HFF-Myc (cell line): ENCODE data around the gene SIK2.

ENCODE experiments used
- DNase-seq: peaks from one replicate; pipeline ENCODE4 v3.0.0-alpha.2; 2011; ENCODE audit warnings: low read depth; ENCODE audit errors: extremely low read depth
- H3K4me3 ChIP-seq: replicated peaks from 2 replicates; pipeline ENCODE4 v1.5.1; 2011; ENCODE audit warnings: low read depth, mild to moderate bottlenecking, control low read depth, low read length
- TF ChIP-seq, protein P1 (sequence below): IDR thresholded peaks from 2 replicates; pipeline ENCODE4 v1.5.1; 2012; ENCODE audit warnings: mild to moderate bottlenecking, low read depth, low read length, control low read depth; ENCODE audit errors: missing control alignments

The SIK2 gene

DNA sequence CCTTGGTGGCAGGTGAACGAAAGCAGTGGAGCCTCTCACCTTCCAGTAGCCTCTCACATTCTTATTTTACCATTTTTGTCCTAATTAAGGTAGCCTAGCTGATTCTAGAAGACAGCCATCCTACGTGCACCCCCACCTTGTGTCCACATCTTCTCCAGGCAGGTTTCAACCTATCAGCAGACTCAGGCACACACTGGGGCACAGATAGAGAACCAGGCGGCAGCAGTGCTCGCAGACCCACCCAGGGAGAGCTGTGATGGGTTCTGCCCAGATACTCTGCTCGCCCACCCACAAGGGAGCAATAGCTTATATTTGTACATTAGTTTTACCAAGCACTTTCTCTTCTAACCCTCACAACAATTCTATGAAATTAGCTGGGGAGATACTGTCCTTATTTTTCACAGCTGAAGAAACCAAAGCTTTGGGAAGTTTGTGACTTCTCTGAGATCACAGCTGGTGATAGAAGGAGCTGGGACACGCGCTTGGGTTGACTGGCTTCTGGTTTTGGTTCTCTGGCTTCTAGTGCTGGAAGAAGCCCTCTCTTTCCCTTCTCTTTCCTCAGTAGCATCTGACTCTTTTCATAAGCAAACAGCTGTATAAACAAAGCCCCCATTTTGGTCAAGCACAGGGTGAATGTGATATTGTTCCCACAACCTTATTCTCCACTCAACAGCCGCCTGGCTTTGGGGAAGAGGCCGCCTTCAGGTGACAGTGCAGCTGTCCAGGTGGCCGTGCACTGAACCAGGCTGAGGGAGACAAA lies 127.0 kb downstream of the SIK2 start:
- TF ChIP-seq, protein P1, sequence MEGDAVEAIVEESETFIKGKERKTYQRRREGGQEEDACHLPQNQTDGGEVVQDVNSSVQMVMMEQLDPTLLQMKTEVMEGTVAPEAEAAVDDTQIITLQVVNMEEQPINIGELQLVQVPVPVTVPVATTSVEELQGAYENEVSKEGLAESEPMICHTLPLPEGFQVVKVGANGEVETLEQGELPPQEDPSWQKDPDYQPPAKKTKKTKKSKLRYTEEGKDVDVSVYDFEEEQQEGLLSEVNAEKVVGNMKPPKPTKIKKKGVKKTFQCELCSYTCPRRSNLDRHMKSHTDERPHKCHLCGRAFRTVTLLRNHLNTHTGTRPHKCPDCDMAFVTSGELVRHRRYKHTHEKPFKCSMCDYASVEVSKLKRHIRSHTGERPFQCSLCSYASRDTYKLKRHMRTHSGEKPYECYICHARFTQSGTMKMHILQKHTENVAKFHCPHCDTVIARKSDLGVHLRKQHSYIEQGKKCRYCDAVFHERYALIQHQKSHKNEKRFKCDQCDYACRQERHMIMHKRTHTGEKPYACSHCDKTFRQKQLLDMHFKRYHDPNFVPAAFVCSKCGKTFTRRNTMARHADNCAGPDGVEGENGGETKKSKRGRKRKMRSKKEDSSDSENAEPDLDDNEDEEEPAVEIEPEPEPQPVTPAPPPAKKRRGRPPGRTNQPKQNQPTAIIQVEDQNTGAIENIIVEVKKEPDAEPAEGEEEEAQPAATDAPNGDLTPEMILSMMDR: no peak
- no peak overlapping the region for H3K4me3 ChIP-seq
- no peak for DNase-seq

DNA sequence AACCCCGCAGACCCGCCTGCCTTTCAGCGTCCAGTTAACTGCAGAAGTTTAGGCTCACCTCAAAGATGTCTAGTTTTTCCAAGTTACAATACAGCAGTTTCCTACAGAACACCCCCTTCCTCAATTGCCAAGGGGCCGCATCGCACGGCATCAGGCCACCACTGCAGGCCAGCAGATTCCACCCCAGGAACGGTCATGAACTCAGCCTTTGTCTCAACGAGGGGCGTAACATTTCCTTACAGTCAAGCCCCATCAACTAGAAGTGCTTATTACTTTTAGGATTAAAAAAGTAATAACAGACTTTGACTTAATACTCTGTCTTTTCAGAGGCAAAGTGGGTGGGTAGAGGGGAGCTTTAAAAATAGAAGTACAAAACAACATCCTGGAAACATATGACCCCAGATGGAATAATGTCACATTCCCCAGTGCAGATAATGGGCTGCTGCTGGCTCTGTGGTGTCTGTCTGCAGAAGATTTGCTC lies 127.6 kb downstream of the SIK2 start:
- TF ChIP-seq, protein P1: no peak
- H3K4me3 ChIP-seq: no peak overlapping the region
- no peak for DNase-seq

DNA sequence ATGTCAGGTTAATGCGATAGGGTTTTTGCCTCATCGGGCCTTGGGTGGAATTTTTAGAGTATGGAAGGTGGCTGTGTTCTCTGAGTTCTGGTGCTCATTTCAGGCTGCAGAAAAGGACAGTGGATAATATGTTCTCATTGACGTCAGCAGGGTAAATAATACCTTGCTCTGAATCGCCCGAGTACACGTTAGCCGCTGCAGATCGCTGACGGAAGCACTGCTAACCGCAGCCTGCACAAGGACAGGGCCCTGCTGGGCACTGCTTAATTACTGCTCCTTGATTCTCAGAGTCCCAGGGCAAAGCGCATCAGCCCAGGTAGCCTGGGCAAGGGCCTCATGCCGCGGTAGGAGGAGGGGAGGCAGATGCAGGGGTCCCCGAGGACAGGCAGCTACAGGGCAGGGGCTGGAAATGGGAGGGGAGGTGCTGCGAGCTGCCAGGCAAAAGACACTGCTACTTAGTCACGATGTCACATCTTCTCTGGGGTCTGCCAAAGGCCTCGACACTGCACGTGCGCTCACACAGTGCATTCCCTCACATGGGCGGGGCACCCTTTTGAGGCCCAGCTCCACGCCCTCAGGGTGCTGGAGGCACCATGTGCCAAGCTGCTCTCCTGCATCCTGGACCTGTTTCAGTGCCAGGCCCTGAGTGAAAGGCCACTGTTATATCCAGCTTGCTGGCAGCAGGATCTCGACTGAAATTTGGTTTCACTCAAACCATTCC lies 128.8 kb downstream of the SIK2 start:
- H3K4me3 ChIP-seq: no peak overlapping the region
- DNase-seq: no peak
- TF ChIP-seq, protein P1: no peak

DNA sequence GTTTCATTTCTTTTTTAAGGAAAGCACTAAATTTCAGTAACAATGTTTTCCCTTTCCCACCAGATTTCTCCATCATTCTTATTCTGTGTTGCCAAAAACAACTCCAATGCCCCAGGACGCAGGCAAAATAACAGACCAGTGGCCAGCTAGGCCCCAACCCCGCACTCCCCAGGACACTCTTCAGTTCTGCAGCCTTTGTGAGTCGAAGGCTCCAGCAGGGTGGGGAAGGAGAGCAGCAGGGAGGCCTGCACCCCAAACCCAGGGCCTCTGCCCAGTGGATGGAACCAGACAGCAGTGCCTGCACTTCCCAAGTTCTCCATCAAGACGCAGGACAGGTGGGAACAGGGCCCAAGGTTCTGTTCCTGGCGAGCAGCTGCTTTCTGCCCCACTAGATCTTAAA lies 129.6 kb downstream of the SIK2 start:
- DNase-seq: no peak
- no peak overlapping the region for H3K4me3 ChIP-seq
- TF ChIP-seq, protein P1: no peak

DNA sequence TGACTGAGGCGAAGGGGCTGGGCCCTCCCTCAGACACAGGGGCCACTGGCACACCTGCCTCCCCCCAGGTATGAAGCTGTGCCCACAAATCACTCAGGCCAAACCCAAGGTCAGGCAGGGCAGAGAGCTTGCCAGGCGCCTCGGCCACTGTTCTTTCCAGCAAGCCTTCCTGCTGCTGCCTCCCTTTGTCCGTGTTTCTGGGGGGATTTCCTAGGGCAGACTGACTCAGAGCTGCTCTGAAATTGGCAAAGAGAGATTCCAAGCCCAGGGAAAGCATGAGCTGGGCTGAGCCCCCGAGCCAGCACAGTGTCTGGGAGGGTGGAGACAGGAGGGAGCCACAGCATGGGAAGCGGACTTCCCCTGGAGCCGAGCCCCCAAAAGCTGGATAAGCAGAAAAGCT lies 130.8 kb downstream of the SIK2 start:
- no peak for DNase-seq
- TF ChIP-seq, protein P1: no peak
- no peak overlapping the region for H3K4me3 ChIP-seq

DNA sequence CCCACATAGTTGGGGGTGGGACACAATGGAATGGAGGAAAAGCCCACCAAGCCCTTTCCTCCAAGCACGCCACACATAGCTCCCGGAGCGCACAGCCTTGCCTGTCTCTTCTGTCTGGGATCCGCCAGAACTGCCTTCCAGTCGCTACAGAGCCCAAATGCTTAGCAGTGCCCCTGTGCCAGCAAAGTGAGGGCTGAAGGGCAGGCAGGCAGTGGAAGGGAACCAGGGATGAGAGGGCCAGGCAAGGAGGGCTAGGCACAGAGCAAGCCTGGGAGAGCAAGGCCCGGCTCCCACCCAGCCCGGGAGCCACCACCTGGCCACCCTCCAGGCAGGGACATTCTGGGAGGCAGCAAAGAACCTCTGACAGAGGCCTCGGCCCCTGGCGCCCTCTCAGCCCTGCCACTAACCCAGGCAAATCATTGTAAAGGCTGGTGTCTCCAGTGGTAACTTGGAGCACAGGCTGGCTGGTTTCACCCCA lies 131.4 kb downstream of the SIK2 start:
- no peak for DNase-seq
- H3K4me3 ChIP-seq: no peak overlapping the region
- TF ChIP-seq, protein P1: no peak
